ENCODE measurements around the gene PAK1. TPM values are rescaled to one million over a fixed set of nuclear protein-coding genes. Genes with fewer than 3 reads are reported as not detected.
"Not testable (repeated sequence)": the region's sequence is repeated elsewhere in the genome, so short reads cannot be mapped to it uniquely, and the experiment has no call there.

Gene PAK1
- polyA plus RNA-seq, 1 experiment = 62.3 TPM

DNA sequence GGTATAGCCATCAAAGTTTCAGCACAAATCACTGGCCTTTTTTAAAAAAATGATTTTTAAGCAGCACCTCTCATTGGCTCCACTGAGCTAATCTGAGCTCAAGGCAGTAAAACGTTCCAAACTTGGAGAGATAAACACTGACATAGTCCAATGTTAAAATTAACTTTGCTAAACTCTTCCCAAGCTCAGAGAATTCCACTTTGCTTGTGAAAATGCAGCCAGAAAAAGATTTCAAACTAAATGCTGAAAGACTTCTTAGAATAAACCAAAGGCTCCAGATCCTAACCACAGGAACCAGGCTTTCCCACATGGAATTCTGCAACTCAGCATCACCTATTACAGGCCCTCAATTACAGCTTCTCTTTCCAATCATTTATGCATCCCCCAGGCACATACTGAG lies 87.7 kb downstream of the PAK1 start:
- ChIA-PET POLR2A (no interaction called here), CTCF (interaction anchor here (1.0 kb wide), 1 partner anchor 259 kb away, joined by 4 read pairs; no protein-coding TSS in a partner anchor)
- TF ChIP-seq, protein P1, sequence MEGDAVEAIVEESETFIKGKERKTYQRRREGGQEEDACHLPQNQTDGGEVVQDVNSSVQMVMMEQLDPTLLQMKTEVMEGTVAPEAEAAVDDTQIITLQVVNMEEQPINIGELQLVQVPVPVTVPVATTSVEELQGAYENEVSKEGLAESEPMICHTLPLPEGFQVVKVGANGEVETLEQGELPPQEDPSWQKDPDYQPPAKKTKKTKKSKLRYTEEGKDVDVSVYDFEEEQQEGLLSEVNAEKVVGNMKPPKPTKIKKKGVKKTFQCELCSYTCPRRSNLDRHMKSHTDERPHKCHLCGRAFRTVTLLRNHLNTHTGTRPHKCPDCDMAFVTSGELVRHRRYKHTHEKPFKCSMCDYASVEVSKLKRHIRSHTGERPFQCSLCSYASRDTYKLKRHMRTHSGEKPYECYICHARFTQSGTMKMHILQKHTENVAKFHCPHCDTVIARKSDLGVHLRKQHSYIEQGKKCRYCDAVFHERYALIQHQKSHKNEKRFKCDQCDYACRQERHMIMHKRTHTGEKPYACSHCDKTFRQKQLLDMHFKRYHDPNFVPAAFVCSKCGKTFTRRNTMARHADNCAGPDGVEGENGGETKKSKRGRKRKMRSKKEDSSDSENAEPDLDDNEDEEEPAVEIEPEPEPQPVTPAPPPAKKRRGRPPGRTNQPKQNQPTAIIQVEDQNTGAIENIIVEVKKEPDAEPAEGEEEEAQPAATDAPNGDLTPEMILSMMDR (IDR thresholded peaks at IDR 0.05; ENCODE audit: insufficient read depth, low read depth, low read length) = no peak
- Histone ChIP-seq H3K27me3 (ENCODE audit: control insufficient read depth, insufficient read depth, low read length) (no peaks in the 10 kb centered on the region), H3K4me3 (ENCODE audit: low read depth, low read length) (no peak overlapping the region), H3K36me3 (ENCODE audit: control insufficient read depth, insufficient read depth, low read length) (no peaks in the 10 kb centered on the region)
- no peak for DNase-seq (ENCODE audit: low read depth)

DNA sequence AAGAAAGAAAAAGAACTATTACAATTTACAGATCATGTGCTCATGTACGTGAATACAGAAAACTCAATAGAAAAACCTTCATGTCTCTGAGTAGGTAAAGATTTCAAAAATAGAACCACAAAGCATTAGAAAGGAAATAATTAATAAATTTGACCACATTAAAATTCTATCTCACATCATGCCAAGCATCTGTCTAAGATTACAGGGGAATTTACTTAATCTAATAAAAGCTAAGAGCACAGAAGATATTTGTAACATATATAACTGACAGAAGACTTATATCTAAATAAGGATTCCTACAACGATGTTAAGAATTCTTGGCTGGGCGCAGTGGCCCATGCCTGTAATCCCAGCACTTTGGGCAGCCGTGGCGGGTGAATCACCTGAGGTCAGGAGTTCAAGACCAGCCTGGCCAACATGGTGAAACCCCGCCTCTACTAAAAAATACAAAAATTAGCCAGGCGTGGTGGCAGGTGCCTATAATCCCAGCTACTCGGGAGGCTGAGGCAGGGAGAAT lies 88.6 kb downstream of the PAK1 start:
- H3K27me3 ChIP-seq (ENCODE audit: control insufficient read depth, insufficient read depth, low read length); DNase-seq (ENCODE audit: low read depth); POLR2A ChIA-PET; H3K36me3 ChIP-seq (ENCODE audit: control insufficient read depth, insufficient read depth, low read length); H3K4me3 ChIP-seq (ENCODE audit: low read depth, low read length); CTCF ChIA-PET: not testable (repeated sequence)

DNA sequence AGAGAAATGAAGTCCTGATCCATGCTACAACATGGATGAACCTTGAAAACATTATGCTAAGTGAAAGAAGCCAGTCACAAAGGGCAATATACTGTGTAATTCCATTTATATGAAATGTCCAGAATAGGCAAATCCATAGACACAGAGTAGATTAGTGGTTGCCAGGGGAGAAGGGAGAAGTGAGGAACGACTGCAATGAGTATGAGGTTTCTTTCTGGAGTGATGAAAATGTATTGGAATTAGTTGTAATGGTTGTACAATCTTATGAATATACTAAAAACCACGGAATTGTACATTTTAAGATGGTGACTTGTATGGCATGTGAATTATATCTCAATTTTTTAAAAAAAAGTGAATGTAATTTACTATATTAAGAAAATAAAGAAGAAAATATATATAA lies 89.3 kb downstream of the PAK1 start:
- TF ChIP-seq, protein P1 (IDR thresholded peaks at IDR 0.05; ENCODE audit: insufficient read depth, low read depth, low read length) = no peak
- no peaks in the 10 kb centered on the region for H3K36me3 ChIP-seq (ENCODE audit: control insufficient read depth, insufficient read depth, low read length)
- ChIA-PET CTCF (no interaction called here), POLR2A (no interaction called here)
- no peak for DNase-seq (ENCODE audit: low read depth)
- H3K27me3 ChIP-seq (ENCODE audit: control insufficient read depth, insufficient read depth, low read length) = no peaks in the 10 kb centered on the region
- H3K4me3 ChIP-seq (ENCODE audit: low read depth, low read length) = no peak overlapping the region

DNA sequence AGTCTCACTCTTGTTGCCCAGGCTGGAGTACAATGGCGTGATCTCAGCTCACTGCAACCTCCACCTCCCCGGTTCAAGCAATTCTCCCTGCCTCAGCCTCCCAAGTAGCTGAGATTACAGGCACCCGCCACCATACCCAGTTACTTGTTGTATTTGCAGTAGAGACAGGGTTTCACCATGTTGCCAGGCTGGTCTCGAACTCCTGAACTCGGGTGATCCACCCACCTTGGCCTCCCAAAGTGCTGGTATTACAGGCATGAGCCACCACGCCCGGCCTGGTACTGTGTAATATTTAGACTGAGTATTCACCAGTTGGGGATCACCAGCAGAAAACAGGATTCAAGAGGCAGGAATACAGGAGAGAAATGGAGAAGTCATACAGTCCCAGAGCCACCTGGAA lies 90.5 kb downstream of the PAK1 start:
- CTCF ChIA-PET = interaction anchor here (1.6 kb wide), 1 partner anchor 196 kb away, joined by 4 read pairs; no protein-coding TSS in a partner anchor
- DNase-seq (ENCODE audit: low read depth); H3K27me3 ChIP-seq (ENCODE audit: control insufficient read depth, insufficient read depth, low read length); H3K36me3 ChIP-seq (ENCODE audit: control insufficient read depth, insufficient read depth, low read length); H3K4me3 ChIP-seq (ENCODE audit: low read depth, low read length); POLR2A ChIA-PET: not testable (repeated sequence)

DNA sequence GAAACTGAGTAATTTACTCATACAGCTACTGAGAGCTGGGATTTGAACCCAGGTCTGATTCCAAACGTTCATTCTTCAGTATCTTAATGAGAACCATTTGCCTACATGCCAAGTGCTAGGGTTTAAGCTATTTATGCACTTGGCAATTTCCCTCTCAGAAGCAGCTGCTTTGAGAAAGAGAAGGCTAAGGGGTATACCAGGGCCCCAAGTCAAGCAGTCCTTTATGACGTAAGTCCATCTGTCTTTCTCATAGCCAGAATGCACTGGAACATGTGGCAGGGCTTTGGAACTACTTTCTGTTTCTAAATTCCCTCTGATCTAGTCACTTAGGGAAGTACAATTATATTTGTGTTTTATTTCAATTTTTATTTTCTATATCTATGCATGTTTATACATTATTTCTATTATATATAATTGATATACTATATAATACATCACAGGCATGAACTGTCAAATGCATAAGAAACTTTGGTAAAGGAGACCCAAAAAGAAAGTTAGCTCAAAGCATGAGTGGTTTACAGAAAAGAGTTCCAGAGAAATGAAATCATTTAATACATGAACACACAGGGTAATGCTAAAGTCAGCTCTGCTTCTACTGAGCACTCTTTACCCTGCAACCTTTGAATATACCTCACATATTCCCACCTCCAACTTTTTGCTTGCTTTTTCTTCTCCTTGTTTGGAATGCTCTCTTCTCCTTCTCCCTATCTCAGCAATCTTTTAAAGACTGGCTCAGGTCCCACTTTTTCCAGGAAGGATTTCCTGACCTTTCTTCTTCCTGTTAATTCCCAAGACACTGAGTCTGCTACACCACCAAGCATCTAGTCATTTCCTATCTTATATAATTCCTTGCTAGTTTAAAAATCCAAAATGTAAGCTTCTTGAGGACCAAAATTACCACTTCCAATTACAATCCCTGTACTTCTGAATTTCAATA lies 91.9 kb downstream of the PAK1 start:
- POLR2A ChIA-PET = interaction anchor here (0.7 kb wide), 1 partner anchor 36 kb away, joined by 4 read pairs; no protein-coding TSS in a partner anchor
- Histone ChIP-seq H3K27me3 (ENCODE audit: control insufficient read depth, insufficient read depth, low read length) (no peaks in the 10 kb centered on the region), H3K36me3 (ENCODE audit: control insufficient read depth, insufficient read depth, low read length) (no peaks in the 10 kb centered on the region; the same call in 1 of the 2 replicates), H3K4me3 (ENCODE audit: low read depth, low read length) (no peak overlapping the region)
- DNase-seq (ENCODE audit: low read depth) = peak; percentile 38
- CTCF ChIA-PET = interaction anchor here (0.6 to 1.6 kb wide), 4 partner anchors 105 to 237 kb away, joined by 3 to 4 read pairs (median 3); no protein-coding TSS in a partner anchor
- TF ChIP-seq, protein P1 (IDR thresholded peaks at IDR 0.05; ENCODE audit: insufficient read depth, low read depth, low read length) = no peak

DNA sequence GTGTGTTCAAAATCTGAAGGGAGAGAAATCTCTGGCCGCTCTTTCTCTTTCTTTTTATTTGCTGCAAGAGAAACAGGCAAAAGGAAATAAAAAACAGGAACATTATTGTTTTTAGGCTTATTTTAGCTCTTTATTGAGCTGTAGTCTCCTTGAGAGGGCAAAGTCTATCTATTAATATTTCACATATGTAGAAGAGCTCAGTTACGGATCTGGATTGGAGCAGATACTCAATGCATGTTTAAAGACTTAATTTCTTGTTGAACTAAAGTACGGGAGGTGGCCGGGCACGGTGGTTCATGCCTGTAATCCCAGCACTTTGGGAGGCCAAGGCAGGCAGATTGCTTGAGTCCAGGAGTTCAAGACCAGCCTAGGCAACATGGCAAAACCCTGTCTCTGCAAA lies 94.0 kb downstream of the PAK1 start:
- H3K27me3 ChIP-seq (ENCODE audit: control insufficient read depth, insufficient read depth, low read length) = no peaks in the 10 kb centered on the region
- DNase-seq (ENCODE audit: low read depth) = no peak
- no peaks in the 10 kb centered on the region; the same call in 1 of the 2 replicates for H3K36me3 ChIP-seq (ENCODE audit: control insufficient read depth, insufficient read depth, low read length)
- H3K4me3 ChIP-seq (ENCODE audit: low read depth, low read length) = no peak overlapping the region
- ChIA-PET POLR2A (no interaction called here), CTCF (interaction anchor here (0.8 to 1.5 kb wide), 2 partner anchors 10 to 122 kb away, joined by 3 read pairs; no protein-coding TSS in a partner anchor)
- TF ChIP-seq, protein P1 (IDR thresholded peaks at IDR 0.05; ENCODE audit: insufficient read depth, low read depth, low read length) = no peak
